Endothelial cell of umbilical vein (primary cell): ENCODE data around the gene SAMSN1. TPM values are rescaled to one million over a fixed set of nuclear protein-coding genes. Genes with fewer than 3 reads are reported as not detected.

Experiments
- BruUV-seq: library from RNA; stranded (reverse); fragments of 400-500 nt; replicated peaks from 2 replicates; lab custom pipeline; 2021; lab: Mats Ljungman, UMichigan
- CTCF ChIA-PET: fragments of 300-600, 350-600 bp; sonication (Branson Sonifier 250); formaldehyde crosslinking; loops from one replicate; lab custom pipeline; 2021; ENCODE audit warnings: antibody characterized with exemption, inconsistent platforms; lab: Charles Lee
- POLR2A ChIA-PET: fragments of 300-600, 350-600 bp; sonication (Branson Sonifier 250); formaldehyde crosslinking; loops from one replicate; lab custom pipeline; 2021; ENCODE audit warnings: antibody characterized with exemption, inconsistent platforms; lab: Charles Lee
- DNase-seq: peaks from one replicate; pipeline ENCODE4 v3.0.0-alpha.2; 2011; ENCODE audit warnings: low read depth, low spot score
- FAIRE-seq: peaks from 2 replicates; lab custom pipeline; 2011; peaks lifted over from hg19 to GRCh38; lab: Jason Lieb, UNC
- H2AFZ ChIP-seq: 2 replicates; pipeline ENCODE4 v1.6.0; 2012; ENCODE audit warnings: low read depth, low read length, control low read depth, inconsistent platforms
- H3K27ac ChIP-seq: 2 replicates; pipeline ENCODE4 v1.5.1; 2011; ENCODE audit warnings: low read depth, mild to moderate bottlenecking, control low read depth, low read length, moderate library complexity; ENCODE audit not compliant: insufficient read depth
- H3K27me3 ChIP-seq, 2 experiments: 2 replicates each; pipeline versions ENCODE4 v1.6.0 to v1.6.1; 2011; ENCODE audit warnings: low read length in 2 of 2, mixed read lengths in 1 of 2; ENCODE audit not compliant: control insufficient read depth in 2 of 2, insufficient read depth in 2 of 2
- H3K36me3 ChIP-seq, 2 experiments: 2 replicates in 1 of 2; 3 replicates in 1 of 2; pipeline ENCODE4 v1.5.1; 2011; ENCODE audit warnings: low read length in 2 of 2, mild to moderate bottlenecking in 1 of 2, moderate library complexity in 1 of 2; ENCODE audit not compliant: control insufficient read depth in 2 of 2, insufficient read depth in 2 of 2; ENCODE audit errors: extremely low read depth in 1 of 2
- H3K4me1 ChIP-seq: 3 replicates; pipeline ENCODE4 v1.5.1; 2011; ENCODE audit warnings: mild to moderate bottlenecking, low read length; ENCODE audit not compliant: control insufficient read depth, insufficient read depth; ENCODE audit errors: extremely low read depth
- H3K4me2 ChIP-seq: 2 replicates; pipeline ENCODE4 v1.6.1; 2011; ENCODE audit warnings: low read length, control low read depth, mixed read lengths; ENCODE audit not compliant: insufficient read depth
- H3K4me3 ChIP-seq, 3 experiments: fragments of 200-600 bp in 1 of 3; sonication (generic), shearing (Covaris generic) in 1 of 3; replicated peaks in 1 of 3; 2 replicates each; pipeline ENCODE4 v1.5.1; 2011 to 2016; ENCODE audit warnings: control low read depth in 3 of 3, low read length in 3 of 3, mild to moderate bottlenecking in 2 of 3, inconsistent platforms in 1 of 3, low read depth in 1 of 3, moderate library complexity in 1 of 3; ENCODE audit not compliant: insufficient read depth in 1 of 3
- H3K79me2 ChIP-seq: 2 replicates; pipeline ENCODE4 v1.6.0; 2012; ENCODE audit warnings: low read length, inconsistent platforms; ENCODE audit not compliant: control insufficient read depth, insufficient read depth
- H3K9ac ChIP-seq: replicated peaks from 2 replicates; pipeline ENCODE3; 2011; ENCODE audit warnings: low read length, control low read depth; ENCODE audit not compliant: insufficient read depth; ENCODE audit errors: extremely low read depth
- H3K9me1 ChIP-seq: replicated peaks from 3 replicates; pipeline ENCODE4 v1.6.0; 2011; ENCODE audit warnings: mild to moderate bottlenecking, low read length; ENCODE audit not compliant: control insufficient read depth, insufficient read depth; ENCODE audit errors: extremely low read depth
- H3K9me3 ChIP-seq: replicated peaks from 2 replicates; pipeline ENCODE4 v1.5.1; 2012; ENCODE audit warnings: low read length, inconsistent platforms; ENCODE audit not compliant: control insufficient read depth, insufficient read depth
- H4K20me1 ChIP-seq: replicated peaks from 2 replicates; pipeline ENCODE3; 2011; ENCODE audit warnings: mild to moderate bottlenecking, low read length; ENCODE audit not compliant: control insufficient read depth, insufficient read depth; ENCODE audit errors: extremely low read depth
- CTCF ChIP-seq, 2 donors: IDR thresholded peaks; 1 replicate in 1 of 2; 2 replicates in 1 of 2; pipeline ENCODE4 v1.5.1; 2011; ENCODE audit warnings: low read length in 2 of 2, mild to moderate bottlenecking in 2 of 2, moderate library complexity in 2 of 2, control low read depth in 1 of 2, inconsistent platforms in 1 of 2, low read depth in 1 of 2; ENCODE audit not compliant: insufficient read depth in 1 of 2; ENCODE audit errors: extremely low read depth in 1 of 2
- EZH2 ChIP-seq: IDR thresholded peaks from 2 replicates; pipeline ENCODE4 v1.6.1; 2012; ENCODE audit warnings: borderline replicate concordance, low read depth, mild to moderate bottlenecking, moderate library complexity, low read length, inconsistent platforms; ENCODE audit not compliant: severe bottlenecking
- FOS ChIP-seq: IDR thresholded peaks from 2 replicates; pipeline ENCODE4 v1.6.1; 2011; ENCODE audit warnings: mild to moderate bottlenecking, low read length, moderate library complexity, borderline replicate concordance; ENCODE audit not compliant: insufficient read depth
- GATA2 ChIP-seq: IDR thresholded peaks from 2 replicates; pipeline ENCODE4 v1.7.0; 2011; ENCODE audit warnings: low read depth, mild to moderate bottlenecking, moderate library complexity, mixed read lengths, low read length; ENCODE audit not compliant: insufficient read length, insufficient read depth
- JUN ChIP-seq: IDR thresholded peaks from 2 replicates; pipeline ENCODE4 v1.6.1; 2011; ENCODE audit warnings: borderline replicate concordance, low read depth; ENCODE audit not compliant: insufficient read length, insufficient read depth
- MAX ChIP-seq: IDR thresholded peaks from 2 replicates; pipeline ENCODE4 v1.6.1; 2011; ENCODE audit not compliant: insufficient read depth, insufficient read length
- MYC ChIP-seq: IDR thresholded peaks from one replicate; pipeline ENCODE4 v1.6.1; 2011; ENCODE audit warnings: mild to moderate bottlenecking, low read depth, low read length
- POLR2A ChIP-seq: IDR thresholded peaks from 2 replicates; pipeline ENCODE4 v1.6.1; 2012; ENCODE audit warnings: low read depth, mild to moderate bottlenecking, control low read depth, low read length
- POLR2AphosphoS5 ChIP-seq: IDR thresholded peaks from 2 replicates; pipeline ENCODE4 v1.6.1; 2012; ENCODE audit warnings: low read depth, mild to moderate bottlenecking, control low read depth, low read length, moderate library complexity; ENCODE audit not compliant: insufficient read depth
- dilution Hi-C: fragments of 300-500 bp; cut with MboI; formaldehyde crosslinking; loops from one replicate; pipeline ENCODE4 v1.15.0; 2019; ENCODE audit warnings: low sequenced_read_pairs; ENCODE audit not compliant: extremely low pct_ligation_motif_present
- intact Hi-C: fragments of 100-400 bp; cut with micrococcal nuclease; formaldehyde crosslinking; loops from one replicate; pipeline ENCODE4 v1.10.0; 2022
- polyA plus RNA-seq, 4 experiments: library from polyadenylated mRNA; depleted of rRNA in 3 of 4; stranded (reverse) in 3 of 4; unstranded in 1 of 4; fragments of >200 nt; gene quantifications; 2 replicates each; pipeline versions ENCODE4 v1.2.1 to v1.2.3, GENCODE V29; 2011 to 2012; ENCODE audit warnings: missing spikeins in 1 of 4
- total RNA-seq: library from RNA; stranded (reverse); gene quantifications from 2 replicates; pipeline ENCODE4 v1.2.3, GENCODE V29; 2021

Gene SAMSN1
- total and polyA plus RNA-seq, 2 donors (not counting 3 experiments of a cell fraction or from before 2014, with no cell fraction given): 2.5 to 5.3 TPM

GRCh38 chr21:14583629-14584255 lies 37.6 kb upstream of the SAMSN1 start:
- ChIA-PET CTCF (no interaction called here), POLR2A (no interaction called here)
- H3K9me1 ChIP-seq: no peaks in the 10 kb centered on the region
- no peak overlapping the region for H3K9ac ChIP-seq
- dilution Hi-C loops (no loop called here), intact Hi-C loops (no loop called here)
- no peaks in the 10 kb centered on the region for H3K79me2 ChIP-seq
- H3K4me1 ChIP-seq: no peaks in the 10 kb centered on the region
- DNase-seq (no peak), FAIRE-seq (no peak)
- no peak overlapping the region for H2AFZ ChIP-seq
- H3K4me3 ChIP-seq: no peak overlapping the region
- BruUV-seq: no TSS peak
- no peak for TF ChIP-seq JUN
- TF ChIP-seq MYC: no peak
- TF ChIP-seq GATA2: no peak
- no peak for TF ChIP-seq EZH2
- no peak for TF ChIP-seq POLR2AphosphoS5
- TF ChIP-seq FOS: no peak
- TF ChIP-seq CTCF (IDR thresholded peaks at IDR 0.05; ENCODE audit: extremely low read depth in 1 of 2, insufficient read depth in 1 of 2, low read depth in 1 of 2, low read length in 2 of 2): no peak
- TF ChIP-seq POLR2A: no peak
- TF ChIP-seq MAX: no peak
- H3K27me3 ChIP-seq: no peaks in the 10 kb centered on the region
- no peaks in the 10 kb centered on the region for H3K36me3 ChIP-seq
- no peaks in the 10 kb centered on the region for H3K9me3 ChIP-seq
- no peak overlapping the region for H3K27ac ChIP-seq
- no peak overlapping the region for H3K4me2 ChIP-seq
- no peaks in the 10 kb centered on the region for H4K20me1 ChIP-seq
